GM18505 (cell line): ENCODE measurements around the gene PFDN4.
A peak's percentile ranks its signal among the peaks of the same experiment; 100 is the strongest.

Experiments used
- ATAC-seq: cut with Tn5 transposase; IDR thresholded peaks from one replicate; pipeline ENCODE4 v1.9.1; 2021; ENCODE audit not compliant: unreplicated experiment
- POLR2A ChIP-seq: IDR thresholded peaks from 4 replicates; pipeline ENCODE4 v1.6.1; 2011; ENCODE audit warnings: borderline replicate concordance; ENCODE audit not compliant: insufficient read depth, insufficient read length; ENCODE audit errors: extremely low read depth

PFDN4 gene

GRCh38 chr20:54179946-54180345 is 27.9 kb upstream of the PFDN4 start:
- no peak for ATAC-seq
- TF ChIP-seq POLR2A: no peak

- no peak for TF ChIP-seq POLR2A
- ATAC-seq: no peak
Measured at GRCh38 chr20:54180931-54181330, 27.0 kb upstream of the PFDN4 start.

- no peak for ATAC-seq
- no peak for TF ChIP-seq POLR2A
Measured at GRCh38 chr20:54184071-54184470, 23.8 kb upstream of the PFDN4 start.

- TF ChIP-seq POLR2A: no peak
Measured at GRCh38 chr20:54184904-54185626, 22.8 kb upstream of the PFDN4 start.

DNA sequence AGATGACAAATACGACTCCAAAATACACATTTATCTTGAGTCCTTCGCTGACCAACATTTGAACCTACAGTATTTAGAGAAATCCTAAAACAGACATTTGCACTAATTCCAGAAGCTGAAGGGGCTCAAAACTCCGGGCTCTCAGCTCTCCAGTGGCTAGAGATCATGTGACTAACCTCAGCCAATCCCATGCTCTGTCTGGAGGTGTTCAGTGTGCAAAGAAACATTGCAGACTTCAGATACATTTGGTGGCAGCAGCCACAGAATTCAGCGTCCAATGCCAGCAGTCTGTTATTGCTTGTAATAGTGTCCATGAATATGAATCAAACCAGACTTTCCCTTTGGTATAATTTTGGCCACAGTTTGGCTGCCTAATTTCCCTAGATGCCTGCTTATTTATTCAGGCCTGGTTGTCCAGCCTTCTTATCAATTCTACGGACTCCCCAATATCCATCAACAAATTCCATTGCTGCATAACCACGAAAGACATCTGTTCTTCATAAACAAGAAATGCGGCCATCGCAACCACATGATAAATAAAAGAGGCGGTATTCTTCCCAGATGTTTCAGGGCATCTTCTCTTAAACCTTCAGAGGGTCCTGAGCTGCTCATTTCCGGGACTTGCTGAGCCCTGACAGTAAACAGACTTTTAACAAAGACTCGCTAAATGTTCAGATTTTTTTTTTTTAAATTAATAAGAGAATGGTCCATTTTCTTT is 19.6 kb upstream of the PFDN4 start:
- no peak for TF ChIP-seq POLR2A
- ATAC-seq: no peak

More at GRCh38 chr20:54184904-54185626, 22.8 kb upstream of the PFDN4 start:
- no peak for ATAC-seq

- ATAC-seq: no peak
- no peak for TF ChIP-seq POLR2A
Measured at GRCh38 chr20:54189630-54190029, 18.3 kb upstream of the PFDN4 start.

DNA sequence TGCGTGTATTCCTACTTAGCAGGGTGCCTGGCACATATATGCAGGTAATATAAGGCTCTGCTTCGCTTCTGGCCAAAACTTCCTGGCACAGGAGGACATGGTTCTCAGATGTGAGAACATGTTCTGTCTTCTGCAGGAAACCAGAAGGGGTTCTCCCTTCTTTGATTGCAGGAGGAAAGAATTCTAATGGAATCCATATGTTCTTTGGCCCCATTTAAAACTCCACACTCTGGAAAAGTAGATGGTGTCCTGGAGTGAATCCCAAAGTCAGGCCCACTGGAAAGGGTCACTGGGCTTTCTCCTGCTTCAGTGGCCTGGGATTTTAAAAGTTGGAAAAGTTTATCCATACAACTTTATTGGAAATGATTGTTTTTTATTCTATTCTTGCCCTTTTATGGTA is 17.7 kb upstream of the PFDN4 start:
- no peak for ATAC-seq
- TF ChIP-seq POLR2A: no peak

- no peak for ATAC-seq
- TF ChIP-seq POLR2A: no peak
Measured at GRCh38 chr20:54193817-54194216, 14.1 kb upstream of the PFDN4 start.

DNA sequence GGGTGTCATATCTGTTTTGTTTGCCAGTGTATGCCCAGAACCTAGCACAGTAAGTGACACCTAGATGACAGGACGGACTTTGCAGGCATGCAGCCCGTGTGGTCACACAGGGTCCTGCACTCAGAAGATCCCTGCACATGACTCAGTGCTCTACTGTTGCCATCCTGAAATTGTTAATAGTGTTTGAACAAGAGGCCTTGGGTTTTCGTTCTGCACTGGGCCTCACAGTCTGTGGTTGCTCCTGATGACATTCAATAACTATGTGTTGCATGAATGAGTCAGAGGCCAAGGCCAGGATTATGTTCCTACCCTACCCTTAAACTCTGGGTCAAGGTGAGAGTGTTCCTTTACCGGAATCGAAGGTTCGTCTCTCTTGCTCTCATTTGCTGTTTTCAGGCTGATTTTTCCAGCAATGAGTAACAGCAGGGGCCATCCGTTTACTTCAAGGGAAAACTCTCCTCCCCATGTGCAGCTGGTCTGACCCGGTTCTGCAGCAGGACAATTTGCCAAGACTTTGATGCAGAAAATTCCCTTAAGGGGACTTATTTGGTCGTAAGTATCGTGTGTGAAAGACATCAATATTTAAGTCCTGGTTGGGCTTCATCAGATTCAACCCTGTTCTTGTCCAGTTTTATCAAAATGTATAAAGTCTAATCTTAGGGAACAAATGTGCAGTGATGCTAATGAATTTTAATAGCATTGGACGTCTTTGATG is 13.0 kb upstream of the PFDN4 start:
- no peak for TF ChIP-seq POLR2A
- ATAC-seq: no peak

GRCh38 chr20:54195483-54196472 is 12.1 kb upstream of the PFDN4 start:
- ATAC-seq: no peak
- no peak for TF ChIP-seq POLR2A

DNA sequence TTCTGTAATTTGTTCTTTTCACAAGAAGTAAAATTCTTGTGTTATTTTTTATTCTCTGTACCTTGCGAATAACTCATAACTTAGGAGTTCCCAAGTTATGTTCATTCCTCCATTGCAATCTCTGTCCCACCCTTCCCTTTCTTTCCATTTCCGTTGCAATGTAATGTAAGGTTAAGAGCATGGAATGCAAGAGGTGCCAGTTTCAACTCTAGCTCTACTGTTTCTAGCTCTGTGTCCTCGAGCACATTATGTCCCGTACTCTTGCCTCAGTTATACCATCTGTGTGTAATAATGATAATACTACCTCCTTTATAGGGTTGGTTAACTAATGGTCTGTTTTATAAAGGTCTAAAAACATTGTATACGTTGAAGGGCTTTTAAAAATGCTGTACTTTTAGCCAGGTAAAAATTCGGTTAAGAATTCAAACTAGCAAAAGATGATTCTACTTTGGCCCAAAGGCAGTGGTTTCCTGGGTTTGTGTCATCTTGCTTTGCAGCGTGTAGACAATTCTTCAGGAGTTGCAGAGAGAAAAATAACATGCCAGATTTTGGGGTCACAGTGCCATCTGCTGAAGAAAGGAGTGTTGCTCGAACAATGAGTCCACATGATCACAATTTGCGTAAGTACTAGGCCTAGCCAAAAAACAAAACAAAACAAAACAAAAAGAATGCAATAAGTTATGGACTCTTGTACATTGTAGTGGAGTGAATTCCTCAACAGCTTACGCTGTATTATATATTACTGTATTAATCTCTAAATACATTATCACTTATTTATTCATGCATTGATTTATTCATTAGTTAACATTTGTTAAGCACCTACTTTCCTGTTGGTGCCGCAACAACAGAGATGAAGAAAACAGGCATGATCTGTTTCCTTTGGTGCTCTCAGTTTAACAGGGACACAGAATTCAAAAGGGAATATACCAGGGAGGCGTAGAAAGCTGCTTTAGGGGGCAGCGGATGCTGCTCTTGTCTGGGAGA is 10.0 kb upstream of the PFDN4 start:
- TF ChIP-seq POLR2A: no peak
- ATAC-seq: no peak

DNA sequence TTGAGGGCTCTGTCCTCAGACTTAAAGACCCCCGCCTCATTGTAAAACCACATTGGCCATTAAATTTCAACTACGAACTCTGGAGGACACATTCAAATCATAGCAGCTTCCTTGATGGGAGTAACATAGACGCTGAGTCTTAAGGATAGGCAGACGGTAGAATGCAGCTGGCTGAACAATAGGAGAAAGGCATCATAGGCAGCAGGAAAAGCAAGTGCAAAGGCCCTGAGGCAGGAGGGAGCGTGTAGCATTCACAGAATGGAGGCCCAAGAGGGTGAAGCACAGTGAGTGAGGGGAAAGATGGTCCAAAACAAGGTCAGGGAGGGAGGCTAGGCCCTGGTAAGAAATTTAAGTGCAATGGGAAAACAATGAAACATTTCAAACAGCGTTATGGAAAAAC is 8.6 kb upstream of the PFDN4 start:
- TF ChIP-seq POLR2A: no peak
- ATAC-seq: peak; percentile 7
